ENCODE results near the gene C17orf113. TPM values are rescaled to one million over a fixed set of nuclear protein-coding genes. Genes with fewer than 3 reads are reported as not detected.

The C17orf113 gene
- total and polyA plus RNA-seq, 8 donors: 1.2 to 2.2 (median 1.8) TPM

GRCh38 chr17:41988418-41988817, 62.0 kb downstream of the C17orf113 start:
- no peak for ATAC-seq

More at GRCh38 chr17:41988418-41988817, 62.0 kb downstream of the C17orf113 start:
- H3K27ac ChIP-seq: no peak overlapping the region
- H3K9me3 ChIP-seq: no peaks in the 10 kb centered on the region
- 95% methylated on average over 2 of the region's 2 CpGs for WGBS, 2 donors
- TF ChIP-seq CTCF (IDR thresholded peaks at IDR 0.05): no peak
- H3K36me3 ChIP-seq: peaks cover 4 to 58% (median 23%) of the 10 kb centered on the region in 3 donors
- peaks cover 0 to 3% (median 0%) of the 10 kb centered on the region in 3 donors for H3K4me1 ChIP-seq
- intact Hi-C loops (cut with DNase I): no loop called here
- FAIRE-seq (no peak), DNase-seq (no peak)
- no peak overlapping the region for H3K4me3 ChIP-seq
- no peaks in the 10 kb centered on the region for H3K27me3 ChIP-seq

Other genes starting within 250 kb of the C17orf113 start
- gene P3H4, start 238.7 kb downstream of the C17orf113 start, total RNA-seq: 10 to 100 TPM in 3 of 6 donors, 1 to 10 TPM in 3; 8.4 to 15.7 (median 10.1) TPM
- gene P3H4, start 238.7 kb downstream of the C17orf113 start, polyA plus RNA-seq: 10 to 100 TPM; 13.0 to 16.6 TPM
- 10 to 100 TPM in 4 of 6 donors, 1 to 10 TPM in 2; 4.5 to 35.3 (median 11.7) TPM for gene FKBP10, start 237.6 kb downstream of the C17orf113 start, total RNA-seq
- gene FKBP10, start 237.6 kb downstream of the C17orf113 start, polyA plus RNA-seq: 10 to 100 TPM in 1 of 2 donors, 1 to 10 TPM in 1; 9.1 to 17.3 TPM
- gene NT5C3B, start 214.4 kb downstream of the C17orf113 start, total RNA-seq: 10 to 100 TPM; 24.2 to 35.6 (median 27.0) TPM
- gene NT5C3B, start 214.4 kb downstream of the C17orf113 start, polyA plus RNA-seq: 100 to 1,000 TPM in 1 of 2 donors, 10 to 100 TPM in 1; 89.7 to 102 TPM
- not detected for gene KLHL10, start 212.8 kb downstream of the C17orf113 start, total RNA-seq
- under 1 TPM in 1 of 2 donors, not detected in 1; 0.02 TPM for gene KLHL10, start 212.8 kb downstream of the C17orf113 start, polyA plus RNA-seq
- 1 to 10 TPM; 4.3 to 7.8 (median 5.8) TPM for gene KLHL11, start 185.2 kb downstream of the C17orf113 start, total RNA-seq
- under 1 TPM; 0.61 to 0.75 TPM for gene KLHL11, start 185.2 kb downstream of the C17orf113 start, polyA plus RNA-seq
- gene ACLY, start 131.7 kb downstream of the C17orf113 start, total RNA-seq: 100 to 1,000 TPM in 1 of 6 donors, 10 to 100 TPM in 5; 38.6 to 101 (median 58.3) TPM
- gene ACLY, start 131.7 kb downstream of the C17orf113 start, polyA plus RNA-seq: 10 to 100 TPM; 22.0 to 68.7 TPM
- under 1 TPM; 0.20 to 0.98 (median 0.57) TPM for gene ODAD4, start 120.0 kb downstream of the C17orf113 start, total RNA-seq
- gene ODAD4, start 120.0 kb downstream of the C17orf113 start, polyA plus RNA-seq: 1 to 10 TPM; 1.2 to 4.1 TPM
- gene CNP, start 83.8 kb downstream of the C17orf113 start, total RNA-seq: 10 to 100 TPM; 26.3 to 45.8 (median 32.1) TPM
- 10 to 100 TPM; 26.4 to 34.4 TPM for gene CNP, start 83.8 kb downstream of the C17orf113 start, polyA plus RNA-seq
- gene DNAJC7, start 33.2 kb downstream of the C17orf113 start, total RNA-seq: 10 to 100 TPM; 32.2 to 45.3 (median 37.3) TPM
- gene DNAJC7, start 33.2 kb downstream of the C17orf113 start, polyA plus RNA-seq: 10 to 100 TPM; 53.4 to 63.6 TPM
- gene NKIRAS2, start 30.5 kb downstream of the C17orf113 start, total RNA-seq: 10 to 100 TPM in 3 of 6 donors, 1 to 10 TPM in 3; 6.5 to 14.7 (median 10.7) TPM
- gene NKIRAS2, start 30.5 kb downstream of the C17orf113 start, polyA plus RNA-seq: 10 to 100 TPM; 11.7 to 14.1 TPM
- gene ZNF385C, start 47.9 kb upstream of the C17orf113 start, total RNA-seq: 1 to 10 TPM in 5 of 6 donors, under 1 TPM in 1; 0.67 to 2.1 (median 1.4) TPM
- gene ZNF385C, start 47.9 kb upstream of the C17orf113 start, polyA plus RNA-seq: 1 to 10 TPM; 1.8 to 2.6 TPM
- gene DHX58, start 62.1 kb upstream of the C17orf113 start, total RNA-seq: 10 to 100 TPM in 1 of 6 donors, 1 to 10 TPM in 5; 3.7 to 11.0 (median 6.1) TPM
- 10 to 100 TPM; 20.9 to 22.8 TPM for gene DHX58, start 62.1 kb upstream of the C17orf113 start, polyA plus RNA-seq
- gene KAT2A, start 70.8 kb upstream of the C17orf113 start, total RNA-seq: 10 to 100 TPM; 17.5 to 43.7 (median 22.3) TPM
- 100 to 1,000 TPM; 157 to 158 TPM for gene KAT2A, start 70.8 kb upstream of the C17orf113 start, polyA plus RNA-seq
- under 1 TPM; 0.40 to 0.75 (median 0.58) TPM for gene HSPB9, start 72.2 kb upstream of the C17orf113 start, total RNA-seq
- 1 to 10 TPM in 1 of 2 donors, under 1 TPM in 1; 0.85 to 1.6 TPM for gene HSPB9, start 72.2 kb upstream of the C17orf113 start, polyA plus RNA-seq
- gene RAB5C, start 104.4 kb upstream of the C17orf113 start, total RNA-seq: 10 to 100 TPM; 25.9 to 53.1 (median 42.0) TPM
- 10 to 100 TPM; 42.6 to 61.8 TPM for gene RAB5C, start 104.4 kb upstream of the C17orf113 start, polyA plus RNA-seq
- gene KCNH4, start 130.5 kb upstream of the C17orf113 start, total RNA-seq: under 1 TPM in 5 of 6 donors, not detected in 1; 0.03 to 0.09 (median 0.06) TPM
- gene KCNH4, start 130.5 kb upstream of the C17orf113 start, polyA plus RNA-seq: under 1 TPM; 0.11 to 0.14 TPM
- gene HCRT, start 134.9 kb upstream of the C17orf113 start, total RNA-seq: not detected
- not detected for gene HCRT, start 134.9 kb upstream of the C17orf113 start, polyA plus RNA-seq
- gene GHDC, start 143.9 kb upstream of the C17orf113 start, total RNA-seq: 10 to 100 TPM; 14.8 to 20.9 (median 17.1) TPM
- gene GHDC, start 143.9 kb upstream of the C17orf113 start, polyA plus RNA-seq: 10 to 100 TPM; 19.4 to 21.6 TPM
- gene STAT5B, start 225.8 kb upstream of the C17orf113 start, total RNA-seq: 10 to 100 TPM; 22.6 to 27.5 (median 24.2) TPM
- 10 to 100 TPM; 17.9 to 24.3 TPM for gene STAT5B, start 225.8 kb upstream of the C17orf113 start, polyA plus RNA-seq
- 10 to 100 TPM; 13.1 to 19.8 (median 15.4) TPM for gene STAT5A, start 237.9 kb upstream of the C17orf113 start, total RNA-seq
- 10 to 100 TPM; 10.5 to 12.6 TPM for gene STAT5A, start 237.9 kb upstream of the C17orf113 start, polyA plus RNA-seq